GM18526 (cell line): Measurements from ENCODE around the gene BMP2K.

ENCODE experiments used
- POLR2A ChIP-seq: IDR thresholded peaks from 3 replicates; pipeline ENCODE4 v1.6.1; 2011; ENCODE audit not compliant: insufficient read length; ENCODE audit errors: extremely low read depth

The BMP2K gene

DNA sequence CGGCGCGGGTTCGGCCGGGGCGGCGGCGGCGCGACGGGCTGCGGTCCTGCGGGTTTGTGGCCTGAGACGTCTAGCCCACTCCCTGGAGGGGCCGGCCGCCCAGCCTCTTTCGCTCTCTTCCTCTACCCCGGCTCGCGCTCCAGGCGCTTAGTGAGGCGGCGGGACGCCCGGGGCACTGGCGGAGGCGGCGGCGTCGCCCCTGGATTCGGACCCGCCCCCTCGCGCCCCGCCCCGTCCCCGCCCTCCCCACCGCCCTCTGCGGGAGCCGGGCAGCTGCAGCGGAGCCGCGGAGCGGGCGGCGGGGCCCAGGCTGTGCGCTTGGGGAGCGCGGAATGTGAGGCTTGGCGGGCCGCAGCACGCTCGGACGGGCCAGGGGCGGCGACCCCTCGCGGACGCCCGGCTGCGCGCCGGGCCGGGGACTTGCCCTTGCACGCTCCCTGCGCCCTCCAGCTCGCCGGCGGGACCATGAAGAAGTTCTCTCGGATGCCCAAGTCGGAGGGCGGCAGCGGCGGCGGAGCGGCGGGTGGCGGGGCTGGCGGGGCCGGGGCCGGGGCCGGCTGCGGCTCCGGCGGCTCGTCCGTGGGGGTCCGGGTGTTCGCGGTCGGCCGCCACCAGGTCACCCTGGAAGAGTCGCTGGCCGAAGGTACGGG lies at the start of gene BMP2K:
BMP2K (plus strand) TSS at position 272 of the 650 bp plus-strand sequence; CDS start at position 466, 194 bp downstream.
- peak; percentile 71 for TF ChIP-seq POLR2A

GRCh38 chr4:78726546-78726945 lies 49.6 kb upstream of the BMP2K start:
- TF ChIP-seq POLR2A: no peak

- no peak for TF ChIP-seq POLR2A
These were observed 43.6 kb upstream of the BMP2K start for GRCh38 chr4:78732332-78733104.

GRCh38 chr4:78734441-78735162 lies 41.5 kb upstream of the BMP2K start:
- no peak for TF ChIP-seq POLR2A

- TF ChIP-seq POLR2A: no peak
These were observed 40.5 kb upstream of the BMP2K start for GRCh38 chr4:78735697-78736096.

GRCh38 chr4:78737035-78737434 lies 39.1 kb upstream of the BMP2K start:
- TF ChIP-seq POLR2A: no peak

DNA sequence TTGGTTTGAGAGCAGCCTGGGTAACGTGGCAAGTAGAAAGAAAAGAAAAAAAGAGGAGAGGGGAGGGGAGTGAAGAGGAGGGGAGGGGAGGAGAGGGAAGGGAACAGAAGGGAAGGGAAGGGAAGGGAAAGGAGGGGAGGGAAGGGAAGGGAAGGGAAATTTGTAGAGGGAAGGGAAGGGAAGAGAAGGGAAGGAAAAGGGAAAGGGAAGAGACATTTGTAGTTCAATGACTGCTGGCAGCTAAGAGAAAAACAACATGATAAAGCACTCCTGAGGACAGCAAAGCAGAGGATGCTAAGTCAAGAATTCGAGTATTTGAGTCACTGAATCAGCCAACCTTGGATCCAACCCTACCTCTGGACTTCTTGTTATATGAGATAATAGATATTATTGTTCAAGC lies 38.2 kb upstream of the BMP2K start:
- no peak for TF ChIP-seq POLR2A

GRCh38 chr4:78742300-78742699 lies 33.9 kb upstream of the BMP2K start:
- no peak for TF ChIP-seq POLR2A

GRCh38 chr4:78747475-78747922 lies 28.7 kb upstream of the BMP2K start:
- no peak for TF ChIP-seq POLR2A

DNA sequence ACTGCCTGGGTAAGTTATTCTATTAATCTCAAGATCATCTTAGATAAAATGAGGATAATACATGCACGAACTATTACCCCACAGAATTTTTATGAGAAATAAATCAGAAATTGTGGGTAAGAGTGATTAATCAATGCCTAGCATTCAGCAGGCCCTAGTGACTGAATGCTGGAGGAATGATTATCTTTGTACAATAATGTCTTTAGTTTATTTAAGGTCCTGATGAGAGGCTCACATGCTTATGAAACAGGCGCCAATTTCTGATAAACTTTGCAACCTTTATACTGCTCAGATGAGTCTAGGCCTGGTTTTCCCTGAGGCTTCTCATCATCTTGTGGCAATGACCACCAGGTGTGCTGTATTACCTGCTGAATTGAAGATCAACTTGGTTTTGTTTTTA lies 27.8 kb upstream of the BMP2K start:
- no peak for TF ChIP-seq POLR2A

- no peak for TF ChIP-seq POLR2A
These were observed 26.7 kb upstream of the BMP2K start for GRCh38 chr4:78749258-78749971.

GRCh38 chr4:78749972-78750727 lies 26.0 kb upstream of the BMP2K start:
- TF ChIP-seq POLR2A: no peak

- no peak for TF ChIP-seq POLR2A
These were observed 23.1 kb upstream of the BMP2K start for GRCh38 chr4:78753091-78753490.

GRCh38 chr4:78754872-78755271 lies 21.3 kb upstream of the BMP2K start:
- TF ChIP-seq POLR2A: no peak
